ENCODE results near the gene SKIL.

GRCh38 chr3:170421758-170422157, 64.2 kb downstream of the SKIL start:
- no peak for TF ChIP-seq POLR2A (IDR thresholded peaks at IDR 0.05; ENCODE audit: low read length)
- TF ChIP-seq GATA1 (IDR thresholded peaks at IDR 0.05; ENCODE audit: low read depth, low read length) = no peak
